ENCODE measurements around the gene BTNL9.
"Not testable (repeated sequence)": the region's sequence is repeated elsewhere in the genome, so short reads cannot be mapped to it uniquely, and the experiment has no call there.

BTNL9 gene

GRCh38 chr5:181043285-181044092 lies 3.4 kb downstream of the BTNL9 start:
- ChIA-PET CTCF (interaction anchor here (0.9 to 1.0 kb wide), 2 partner anchors 124 to 424 kb away, joined by 3 to 4 read pairs; no protein-coding TSS in a partner anchor), POLR2A (no interaction called here)
- TF ChIP-seq ARNT (IDR thresholded peaks at IDR 0.05) (no peak), ELF4 (IDR thresholded peaks at IDR 0.05) (no peak), FOXA1 (IDR thresholded peaks at IDR 0.05) (no peak), HDGF (IDR thresholded peaks at IDR 0.05; ENCODE audit: borderline replicate concordance) (no peak), TARDBP (IDR thresholded peaks at IDR 0.05) (no peak), BHLHE40 (IDR thresholded peaks at IDR 0.05; ENCODE audit: borderline replicate concordance) (no peak), LEF1 (IDR thresholded peaks at IDR 0.05; ENCODE audit: borderline replicate concordance) (no peak), ZNF384 (IDR thresholded peaks at IDR 0.05) (no peak), SUZ12 (IDR thresholded peaks at IDR 0.05) (no peak)
- no peak for DNase-seq (ENCODE audit: extremely low spot score)

DNA sequence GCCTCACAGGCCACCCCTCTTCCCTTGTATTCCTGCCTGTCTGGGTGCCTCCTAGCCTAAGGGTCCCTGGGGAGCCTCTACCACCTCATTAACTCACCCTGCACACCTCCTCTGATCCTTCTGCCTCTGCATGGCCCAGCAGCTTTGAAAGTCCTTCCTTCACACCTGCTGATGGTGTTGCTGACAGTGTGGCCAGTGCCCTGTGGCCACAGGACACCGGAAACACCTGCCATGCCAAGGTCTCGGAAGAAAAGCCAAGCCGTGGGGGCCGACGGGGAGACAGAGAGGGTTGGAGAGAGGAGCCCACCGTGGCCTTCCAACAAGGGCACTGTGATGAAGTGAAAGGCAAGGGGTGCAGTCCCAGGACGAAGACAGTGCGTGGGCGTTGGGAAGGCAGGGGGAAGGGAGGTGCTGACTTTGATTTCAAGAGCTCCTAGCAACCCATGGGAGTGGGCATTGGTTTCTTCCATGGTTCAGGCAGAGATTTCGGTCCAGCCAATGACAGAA lies 4.1 kb downstream of the BTNL9 start:
- TF ChIP-seq SUZ12 (IDR thresholded peaks at IDR 0.05), result no peak
- no peak for TF ChIP-seq FOXA1 (IDR thresholded peaks at IDR 0.05)
- no peak for TF ChIP-seq ARNT (IDR thresholded peaks at IDR 0.05)
- TF ChIP-seq SP1 (IDR thresholded peaks at IDR 0.05), result no peak
- no peak for TF ChIP-seq BHLHE40 (IDR thresholded peaks at IDR 0.05; ENCODE audit: borderline replicate concordance)
- TF ChIP-seq ZNF384 (IDR thresholded peaks at IDR 0.05), result no peak
- TF ChIP-seq HDGF (IDR thresholded peaks at IDR 0.05; ENCODE audit: borderline replicate concordance), result no peak
- TF ChIP-seq L3MBTL2 (conservative IDR thresholded peaks at IDR 0.05), result no peak
- ChIA-PET POLR2A (no interaction called here), CTCF (interaction anchor here (0.9 to 1.0 kb wide), 2 partner anchors 124 to 425 kb away, joined by 3 to 4 read pairs; no protein-coding TSS in a partner anchor)
- DNase-seq (ENCODE audit: extremely low spot score), result no peak

- ChIA-PET CTCF (no interaction called here), POLR2A (no interaction called here)
- no peak for DNase-seq (ENCODE audit: extremely low spot score)
- TF ChIP-seq ZNF384 (IDR thresholded peaks at IDR 0.05), result no peak
- TF ChIP-seq FOXA1 (IDR thresholded peaks at IDR 0.05), result no peak
- no peak for TF ChIP-seq CTBP1 (IDR thresholded peaks at IDR 0.05; ENCODE audit: borderline replicate concordance)
- TF ChIP-seq ARNT (IDR thresholded peaks at IDR 0.05), result no peak
- TF ChIP-seq FOXK2 (IDR thresholded peaks at IDR 0.05), result no peak
- TF ChIP-seq BHLHE40 (IDR thresholded peaks at IDR 0.05; ENCODE audit: borderline replicate concordance), result no peak
- TF ChIP-seq TARDBP (IDR thresholded peaks at IDR 0.05), result no peak
- no peak for TF ChIP-seq LEF1 (IDR thresholded peaks at IDR 0.05; ENCODE audit: borderline replicate concordance)
- TF ChIP-seq NFRKB (IDR thresholded peaks at IDR 0.05), result no peak
- TF ChIP-seq, protein P1, sequence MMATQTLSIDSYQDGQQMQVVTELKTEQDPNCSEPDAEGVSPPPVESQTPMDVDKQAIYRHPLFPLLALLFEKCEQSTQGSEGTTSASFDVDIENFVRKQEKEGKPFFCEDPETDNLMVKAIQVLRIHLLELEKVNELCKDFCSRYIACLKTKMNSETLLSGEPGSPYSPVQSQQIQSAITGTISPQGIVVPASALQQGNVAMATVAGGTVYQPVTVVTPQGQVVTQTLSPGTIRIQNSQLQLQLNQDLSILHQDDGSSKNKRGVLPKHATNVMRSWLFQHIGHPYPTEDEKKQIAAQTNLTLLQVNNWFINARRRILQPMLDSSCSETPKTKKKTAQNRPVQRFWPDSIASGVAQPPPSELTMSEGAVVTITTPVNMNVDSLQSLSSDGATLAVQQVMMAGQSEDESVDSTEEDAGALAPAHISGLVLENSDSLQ (IDR thresholded peaks at IDR 0.05), result no peak
- TF ChIP-seq FOXM1 (IDR thresholded peaks at IDR 0.05; ENCODE audit: borderline replicate concordance), result no peak
Observed at GRCh38 chr5:181044662-181045305, 4.7 kb downstream of the BTNL9 start.

DNA sequence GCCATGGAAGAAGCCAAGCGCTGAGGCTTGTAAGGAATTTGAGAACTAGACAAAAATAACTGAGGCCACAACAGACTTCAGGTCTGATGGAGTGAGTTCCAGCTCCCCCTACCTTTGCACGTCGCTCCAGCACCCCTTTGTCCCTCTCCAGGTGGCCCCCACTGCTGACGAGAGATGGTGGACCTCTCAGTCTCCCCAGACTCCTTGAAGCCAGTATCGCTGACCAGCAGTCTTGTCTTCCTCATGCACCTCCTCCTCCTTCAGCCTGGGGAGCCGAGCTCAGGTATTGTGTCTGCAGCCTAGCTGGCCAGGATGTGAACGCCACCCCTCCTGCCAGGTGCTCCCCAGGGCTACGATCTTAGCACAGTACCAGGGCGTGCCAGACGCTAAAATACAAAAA lies 5.2 kb downstream of the BTNL9 start:
- TF ChIP-seq FOXM1 (IDR thresholded peaks at IDR 0.05; ENCODE audit: borderline replicate concordance), result no peak
- no peak for TF ChIP-seq CTBP1 (IDR thresholded peaks at IDR 0.05; ENCODE audit: borderline replicate concordance)
- TF ChIP-seq SUZ12 (IDR thresholded peaks at IDR 0.05), result no peak
- no peak for TF ChIP-seq TARDBP (IDR thresholded peaks at IDR 0.05)
- TF ChIP-seq NFRKB (IDR thresholded peaks at IDR 0.05), result no peak
- no peak for TF ChIP-seq ELF4 (IDR thresholded peaks at IDR 0.05)
- TF ChIP-seq FOXK2 (IDR thresholded peaks at IDR 0.05), result no peak
- no peak for TF ChIP-seq SP1 (IDR thresholded peaks at IDR 0.05)
- TF ChIP-seq HDGF (IDR thresholded peaks at IDR 0.05; ENCODE audit: borderline replicate concordance), result no peak
- no peak for TF ChIP-seq L3MBTL2 (conservative IDR thresholded peaks at IDR 0.05)
- TF ChIP-seq BHLHE40 (IDR thresholded peaks at IDR 0.05; ENCODE audit: borderline replicate concordance), result no peak
- TF ChIP-seq ARNT (IDR thresholded peaks at IDR 0.05), result no peak
- no peak for TF ChIP-seq FOXA1 (IDR thresholded peaks at IDR 0.05)
- TF ChIP-seq, protein P1 (IDR thresholded peaks at IDR 0.05), result no peak
- TF ChIP-seq LEF1 (IDR thresholded peaks at IDR 0.05; ENCODE audit: borderline replicate concordance), result no peak
- no peak for TF ChIP-seq ZNF384 (IDR thresholded peaks at IDR 0.05)
- ChIA-PET CTCF (no interaction called here), POLR2A (no interaction called here)
- DNase-seq (ENCODE audit: extremely low spot score), result no peak

DNA sequence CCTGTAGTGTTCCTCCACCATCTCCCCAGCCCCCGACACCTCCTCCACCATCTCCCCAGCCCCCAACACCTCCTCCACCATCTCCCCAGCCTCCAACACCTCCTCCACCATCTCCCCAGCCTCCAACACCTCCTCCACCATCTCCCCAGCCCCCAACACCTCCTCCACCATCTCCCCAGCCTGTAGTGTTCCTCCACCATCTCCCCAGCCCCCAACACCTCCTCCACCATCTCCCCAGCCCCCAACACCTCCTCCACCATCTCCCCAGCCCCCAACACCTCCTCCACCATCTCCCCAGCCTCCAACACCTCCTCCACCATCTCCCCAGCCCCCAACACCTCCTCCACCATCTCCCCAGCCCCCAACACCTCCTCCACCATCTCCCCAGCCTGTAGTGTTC lies 5.8 kb downstream of the BTNL9 start:
- POLR2A ChIA-PET; DNase-seq (ENCODE audit: extremely low spot score); CTCF ChIA-PET: not testable (repeated sequence)

- DNase-seq (ENCODE audit: extremely low spot score), result no peak
- TF ChIP-seq HDGF (IDR thresholded peaks at IDR 0.05; ENCODE audit: borderline replicate concordance) (no peak), FOXA1 (IDR thresholded peaks at IDR 0.05) (no peak), LEF1 (IDR thresholded peaks at IDR 0.05; ENCODE audit: borderline replicate concordance) (no peak), TARDBP (IDR thresholded peaks at IDR 0.05) (no peak), ARNT (IDR thresholded peaks at IDR 0.05) (no peak), ZNF384 (IDR thresholded peaks at IDR 0.05) (no peak), CTBP1 (IDR thresholded peaks at IDR 0.05; ENCODE audit: borderline replicate concordance) (no peak), SUZ12 (IDR thresholded peaks at IDR 0.05) (no peak)
- TF ChIP-seq, protein P1 (IDR thresholded peaks at IDR 0.05), result no peak
- ChIA-PET POLR2A (no interaction called here), CTCF (no interaction called here)
Observed at GRCh38 chr5:181047288-181047687, 7.2 kb downstream of the BTNL9 start.

Data from HEK293T (cell line).